ENCODE measurements around the gene GHRH.

DNA sequence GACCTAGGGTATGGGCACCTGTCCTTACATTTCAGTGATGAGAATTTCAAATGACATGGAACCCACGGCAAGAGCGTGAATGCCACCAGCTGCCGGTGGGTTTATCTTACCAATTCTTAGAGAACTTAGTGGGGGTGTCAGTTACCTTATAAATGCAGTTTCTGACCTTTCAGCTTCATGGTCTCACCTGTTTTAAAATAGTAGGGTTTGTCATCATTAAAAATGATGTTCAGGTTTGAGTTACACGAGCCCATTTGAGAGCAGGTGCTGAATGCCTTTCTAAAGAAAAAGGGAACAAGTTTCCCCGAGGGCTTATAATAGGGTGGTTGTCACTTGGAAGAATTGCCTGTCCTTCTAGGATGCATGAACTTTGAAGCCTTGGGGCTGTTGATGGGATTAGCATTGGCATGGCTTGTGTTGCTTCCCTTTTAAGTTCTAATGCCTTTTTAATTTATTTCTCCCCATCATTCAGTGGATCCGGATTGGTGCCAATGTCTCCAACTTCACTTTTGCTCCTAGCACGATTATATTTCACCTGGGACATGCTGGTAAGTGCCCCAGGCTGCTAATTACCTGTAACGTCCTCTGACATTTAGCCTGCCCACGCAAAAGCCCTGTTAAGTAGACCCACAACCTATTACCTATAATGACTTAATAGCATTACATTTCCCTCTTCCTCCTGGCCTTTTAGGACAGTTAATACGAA lies 27.9 kb downstream of the GHRH start:
- TF ChIP-seq, protein P1, sequence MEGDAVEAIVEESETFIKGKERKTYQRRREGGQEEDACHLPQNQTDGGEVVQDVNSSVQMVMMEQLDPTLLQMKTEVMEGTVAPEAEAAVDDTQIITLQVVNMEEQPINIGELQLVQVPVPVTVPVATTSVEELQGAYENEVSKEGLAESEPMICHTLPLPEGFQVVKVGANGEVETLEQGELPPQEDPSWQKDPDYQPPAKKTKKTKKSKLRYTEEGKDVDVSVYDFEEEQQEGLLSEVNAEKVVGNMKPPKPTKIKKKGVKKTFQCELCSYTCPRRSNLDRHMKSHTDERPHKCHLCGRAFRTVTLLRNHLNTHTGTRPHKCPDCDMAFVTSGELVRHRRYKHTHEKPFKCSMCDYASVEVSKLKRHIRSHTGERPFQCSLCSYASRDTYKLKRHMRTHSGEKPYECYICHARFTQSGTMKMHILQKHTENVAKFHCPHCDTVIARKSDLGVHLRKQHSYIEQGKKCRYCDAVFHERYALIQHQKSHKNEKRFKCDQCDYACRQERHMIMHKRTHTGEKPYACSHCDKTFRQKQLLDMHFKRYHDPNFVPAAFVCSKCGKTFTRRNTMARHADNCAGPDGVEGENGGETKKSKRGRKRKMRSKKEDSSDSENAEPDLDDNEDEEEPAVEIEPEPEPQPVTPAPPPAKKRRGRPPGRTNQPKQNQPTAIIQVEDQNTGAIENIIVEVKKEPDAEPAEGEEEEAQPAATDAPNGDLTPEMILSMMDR (IDR thresholded peaks at IDR 0.05; ENCODE audit: borderline replicate concordance, extremely low read depth, low read length, poor library complexity, severe bottlenecking) = no peak
- TF ChIP-seq EZH2 (IDR thresholded peaks at IDR 0.05; ENCODE audit: borderline replicate concordance, low read depth, low read length, severe bottlenecking) = no peak

All from DND-41 (cell line).